Dermis microvascular lymphatic vessel endothelial cell (primary cell): ENCODE data around the gene ALLC. TPM values are rescaled to one million over a fixed set of nuclear protein-coding genes. Genes with fewer than 3 reads are reported as not detected.

Source experiments
- DNase-seq, 2 donors: peaks; one replicate each; pipeline versions ENCODE4 v3.0.0 to v3.0.0-alpha.2; 2010; ENCODE audit warnings: low read depth in 2 of 2
- total RNA-seq: library from RNA; depleted of rRNA; stranded (reverse); fragments of >200 nt; gene quantifications from 2 replicates; pipeline ENCODE4 v1.2.1, GENCODE V29; 2014

Gene ALLC
- total RNA-seq, 1 donor from 2014 or later: not detected

GRCh38 chr2:3654011-3654410 is 4.0 kb upstream of the ALLC start:
- DNase-seq: no peak

- DNase-seq: no peak
Measured at GRCh38 chr2:3654531-3655225, 3.3 kb upstream of the ALLC start.

GRCh38 chr2:3655871-3656761 is 1.9 kb upstream of the ALLC start:
- no peak for DNase-seq

- DNase-seq: no peak
Measured at GRCh38 chr2:3656762-3657721, 958 bp upstream of the ALLC start.

- no peak for DNase-seq
Measured at GRCh38 chr2:3659447-3660432, 1.7 kb downstream of the ALLC start.

- peak in 1 of 2 donors; percentile 19 for DNase-seq
Measured at GRCh38 chr2:3660640-3661039, 2.6 kb downstream of the ALLC start.

- DNase-seq: no peak
Measured at GRCh38 chr2:3661149-3661660, 3.2 kb downstream of the ALLC start.

GRCh38 chr2:3662239-3662638 is 4.2 kb downstream of the ALLC start:
- no peak for DNase-seq

GRCh38 chr2:3664118-3664517 is 6.1 kb downstream of the ALLC start:
- DNase-seq: no peak

- no peak for DNase-seq
Measured at GRCh38 chr2:3664925-3665324, 6.9 kb downstream of the ALLC start.

- no peak for DNase-seq
Measured at GRCh38 chr2:3665886-3666612, 8.0 kb downstream of the ALLC start.

GRCh38 chr2:3666613-3666975 is 8.6 kb downstream of the ALLC start:
- no peak for DNase-seq

GRCh38 chr2:3667151-3667631 is 9.2 kb downstream of the ALLC start:
- no peak for DNase-seq

GRCh38 chr2:3669656-3670055 is 11.7 kb downstream of the ALLC start:
- no peak for DNase-seq

- no peak for DNase-seq
Measured at GRCh38 chr2:3670376-3670775, 12.4 kb downstream of the ALLC start.

GRCh38 chr2:3670941-3671340 is 12.9 kb downstream of the ALLC start:
- no peak for DNase-seq

GRCh38 chr2:3672861-3673678 is 15.1 kb downstream of the ALLC start:
- DNase-seq: no peak

- DNase-seq: no peak
Measured at GRCh38 chr2:3674066-3674845, 16.3 kb downstream of the ALLC start.
